C4-2B (cell line): Measurements from ENCODE around the gene LPXN.

Experiments
- CTCF ChIP-seq: fragments of 450-650 bp; conservative IDR thresholded peaks from 2 replicates; pipeline ENCODE4 v1.5.1; 2017; ENCODE audit warnings: mild to moderate bottlenecking
- ZFX ChIP-seq: fragments of 450-650 bp; IDR thresholded peaks from 2 replicates; pipeline ENCODE4 v1.6.1; 2017

DNA sequence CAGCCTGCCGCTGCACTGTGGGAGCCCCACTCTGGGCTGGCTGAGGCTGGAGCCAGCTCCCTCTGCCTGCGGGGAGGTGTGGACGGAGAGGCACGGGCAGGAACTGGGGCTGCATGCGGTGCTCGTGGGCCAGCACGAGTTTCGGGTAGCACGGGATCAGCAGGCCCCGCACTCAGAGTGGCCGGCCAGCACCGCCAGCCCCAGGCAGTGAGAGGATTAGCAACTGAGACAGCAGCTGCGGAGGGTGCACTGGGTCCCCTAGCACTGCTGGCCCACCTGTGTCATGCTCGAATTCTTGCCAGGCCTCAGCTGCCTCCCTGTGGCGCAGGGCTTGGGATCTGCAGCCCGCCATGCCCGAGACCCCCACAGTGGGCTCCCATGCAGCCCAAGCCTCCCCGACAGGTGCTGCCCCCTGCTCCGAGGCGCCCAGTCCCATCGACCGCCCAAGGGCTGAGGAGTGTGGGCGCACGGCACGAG lies 43.8 kb downstream of the LPXN start:
- TF ChIP-seq CTCF (no peak), ZFX (no peak)
